ENCODE results near the gene MOB1A.
"Not testable (repeated sequence)": the region's sequence is repeated elsewhere in the genome, so short reads cannot be mapped to it uniquely, and the experiment has no call there.

MOB1A gene

GRCh38 chr2:74149247-74149525 lies 29.5 kb downstream of the MOB1A start:
- Mint-ChIP-seq H3K4me3 (peak overlapping the region; percentile 6), H3K27ac (no peak overlapping the region)

GRCh38 chr2:74148457-74149246 lies 30.0 kb downstream of the MOB1A start:
- peaks cover 2% of the 10 kb centered on the region for H3K4me1 Mint-ChIP-seq (ENCODE audit: low read depth)
- no peaks in the 10 kb centered on the region for H3K27me3 Mint-ChIP-seq (ENCODE audit: low read depth)

More at GRCh38 chr2:74149247-74149525, 29.5 kb downstream of the MOB1A start:
- H3K9me3 Mint-ChIP-seq: no peaks in the 10 kb centered on the region
- H3K4me1 Mint-ChIP-seq (ENCODE audit: low read depth): peaks cover 2% of the 10 kb centered on the region
- DNase-seq (ENCODE audit: low spot score): no peak
- peaks cover 25% of the 10 kb centered on the region for H3K36me3 Mint-ChIP-seq (ENCODE audit: low read depth)
- no peaks in the 10 kb centered on the region for H3K27me3 Mint-ChIP-seq (ENCODE audit: low read depth)

GRCh38 chr2:74147727-74148456 lies 30.8 kb downstream of the MOB1A start, which contains the start of gene BOLA3:
TSS of gene BOLA3 (minus strand) at chr2:74147912. CDS start at chr2:74147874, 38 bp downstream.
- Mint-ChIP-seq H3K27me3 (ENCODE audit: low read depth) (no peaks in the 10 kb centered on the region), H3K36me3 (ENCODE audit: low read depth) (peaks cover 15% of the 10 kb centered on the region), H3K9me3 (no peaks in the 10 kb centered on the region), H3K4me1 (ENCODE audit: low read depth) (no peaks in the 10 kb centered on the region), H3K4me3 (no peak within 1 kb of the TSS), H3K27ac (no peak within 1 kb of the TSS)
- DNase-seq (ENCODE audit: low spot score): peak; percentile 90

More at GRCh38 chr2:74148457-74149246, 30.0 kb downstream of the MOB1A start:
- Mint-ChIP-seq H3K4me3 (no peak overlapping the region), H3K36me3 (ENCODE audit: low read depth) (peaks cover 20% of the 10 kb centered on the region), H3K9me3 (no peaks in the 10 kb centered on the region), H3K27ac (no peak overlapping the region)
- DNase-seq (ENCODE audit: low spot score): no peak

GRCh38 chr2:74146929-74147726 lies 31.6 kb downstream of the MOB1A start:
- no peaks in the 10 kb centered on the region for H3K27me3 Mint-ChIP-seq (ENCODE audit: low read depth)
- H3K4me1 Mint-ChIP-seq (ENCODE audit: low read depth): no peaks in the 10 kb centered on the region
- H3K4me3 Mint-ChIP-seq: no peak overlapping the region
- no peak overlapping the region for H3K27ac Mint-ChIP-seq
- peaks cover 16% of the 10 kb centered on the region for H3K36me3 Mint-ChIP-seq (ENCODE audit: low read depth)
- DNase-seq (ENCODE audit: low spot score): peak; percentile 64
- H3K9me3 Mint-ChIP-seq: no peaks in the 10 kb centered on the region

GRCh38 chr2:74142340-74142739 lies 36.3 kb downstream of the MOB1A start:
- H3K27me3 Mint-ChIP-seq (ENCODE audit: low read depth): no peaks in the 10 kb centered on the region
- no peaks in the 10 kb centered on the region for H3K4me1 Mint-ChIP-seq (ENCODE audit: low read depth)
- H3K36me3 Mint-ChIP-seq (ENCODE audit: low read depth): peaks cover 10% of the 10 kb centered on the region
- no peak overlapping the region for H3K4me3 Mint-ChIP-seq
- H3K9me3 Mint-ChIP-seq: no peaks in the 10 kb centered on the region
- no peak for DNase-seq (ENCODE audit: low spot score)
- H3K27ac Mint-ChIP-seq: no peak overlapping the region

- Mint-ChIP-seq H3K4me3 (no peak overlapping the region), H3K4me1 (ENCODE audit: low read depth) (no peaks in the 10 kb centered on the region), H3K27me3 (ENCODE audit: low read depth) (no peaks in the 10 kb centered on the region), H3K27ac (no peak overlapping the region), H3K36me3 (ENCODE audit: low read depth) (peaks cover 23% of the 10 kb centered on the region), H3K9me3 (no peaks in the 10 kb centered on the region)
- no peak for DNase-seq (ENCODE audit: low spot score)
Measured at GRCh38 chr2:74138600-74139323, 39.9 kb downstream of the MOB1A start.

GRCh38 chr2:74137651-74138599 lies 40.8 kb downstream of the MOB1A start:
- Mint-ChIP-seq H3K9me3 (no peaks in the 10 kb centered on the region), H3K4me3 (no peak overlapping the region), H3K27me3 (ENCODE audit: low read depth) (no peaks in the 10 kb centered on the region), H3K36me3 (ENCODE audit: low read depth) (peaks cover 27% of the 10 kb centered on the region), H3K27ac (no peak overlapping the region), H3K4me1 (ENCODE audit: low read depth) (no peaks in the 10 kb centered on the region)
- no peak for DNase-seq (ENCODE audit: low spot score)

GRCh38 chr2:74131901-74132300 lies 46.8 kb downstream of the MOB1A start:
- Mint-ChIP-seq H3K4me1 (ENCODE audit: low read depth) (no peaks in the 10 kb centered on the region), H3K36me3 (ENCODE audit: low read depth) (peaks cover 16% of the 10 kb centered on the region), H3K9me3 (no peaks in the 10 kb centered on the region)

GRCh38 chr2:74130211-74130995 lies 48.3 kb downstream of the MOB1A start:
- Mint-ChIP-seq H3K4me1 (ENCODE audit: low read depth) (no peaks in the 10 kb centered on the region), H3K27me3 (ENCODE audit: low read depth) (peaks cover 16% of the 10 kb centered on the region), H3K4me3 (no peak overlapping the region), H3K9me3 (no peaks in the 10 kb centered on the region), H3K27ac (no peak overlapping the region), H3K36me3 (ENCODE audit: low read depth) (peaks cover 15% of the 10 kb centered on the region)
- DNase-seq (ENCODE audit: low spot score): no peak

More at GRCh38 chr2:74131901-74132300, 46.8 kb downstream of the MOB1A start:
- Mint-ChIP-seq H3K4me3 (no peak overlapping the region), H3K27ac (no peak overlapping the region), H3K27me3 (ENCODE audit: low read depth) (peaks cover 16% of the 10 kb centered on the region)
- DNase-seq (ENCODE audit: low spot score): no peak

- no peak for DNase-seq (ENCODE audit: low spot score)
- Mint-ChIP-seq H3K4me1 (ENCODE audit: low read depth) (no peaks in the 10 kb centered on the region), H3K27ac (no peak overlapping the region), H3K9me3 (peaks cover under 1% of the 10 kb centered on the region), H3K27me3 (ENCODE audit: low read depth) (peaks cover 16% of the 10 kb centered on the region), H3K4me3 (no peak overlapping the region), H3K36me3 (ENCODE audit: low read depth) (peaks cover 2% of the 10 kb centered on the region)
Measured at GRCh38 chr2:74128206-74128605, 50.5 kb downstream of the MOB1A start.

GRCh38 chr2:74123955-74124354 lies 54.7 kb downstream of the MOB1A start:
- H3K27me3 Mint-ChIP-seq (ENCODE audit: low read depth): peaks cover 14% of the 10 kb centered on the region
- peaks cover 15% of the 10 kb centered on the region for H3K36me3 Mint-ChIP-seq (ENCODE audit: low read depth)
- DNase-seq (ENCODE audit: low spot score); H3K4me3 Mint-ChIP-seq; H3K27ac Mint-ChIP-seq; H3K4me1 Mint-ChIP-seq (ENCODE audit: low read depth): not testable (repeated sequence)
- peaks cover 25% of the 10 kb centered on the region for H3K9me3 Mint-ChIP-seq

GRCh38 chr2:74121846-74122245 lies 56.8 kb downstream of the MOB1A start:
- H3K4me3 Mint-ChIP-seq; H3K27ac Mint-ChIP-seq; H3K27me3 Mint-ChIP-seq (ENCODE audit: low read depth); H3K4me1 Mint-ChIP-seq (ENCODE audit: low read depth); DNase-seq (ENCODE audit: low spot score): not testable (repeated sequence)
- Mint-ChIP-seq H3K36me3 (ENCODE audit: low read depth) (peaks cover 15% of the 10 kb centered on the region), H3K9me3 (peaks cover 25% of the 10 kb centered on the region)

Data from T-helper 2 cell treated with Interferon-gamma antibody and Interleukin-4, amounts not matched to agents 5 μg/mL and 100 μg/mL, for 36 hours (primary cell).